Right lobe of liver (tissue), 4 donors: ENCODE results near the gene QSOX1.

ENCODE experiments used
- POLR2A ChIP-seq: fragments of 450-650 bp; IDR thresholded peaks from one replicate; pipeline ENCODE4 v1.6.1; 2017; ENCODE audit warnings: antibody characterized with exemption, mild to moderate bottlenecking
- TF ChIP-seq, protein P1 (sequence below), 4 donors: fragments of 200-600 bp in 3 of 4; fragments of 450-650 bp in 1 of 4; IDR thresholded peaks; one replicate each; pipeline versions ENCODE4 v1.5.1 to v1.8.0; 2016 to 2022; ENCODE audit warnings: antibody characterized with exemption in 4 of 4, mild to moderate bottlenecking in 2 of 4
- donor health status: DM: no; HTN: no; CAD: no.
- donor health status: DM: no; HTN: no; CAD: no.
- donor health status: DM: no; HTN: yes; CAD: no.

DNA sequence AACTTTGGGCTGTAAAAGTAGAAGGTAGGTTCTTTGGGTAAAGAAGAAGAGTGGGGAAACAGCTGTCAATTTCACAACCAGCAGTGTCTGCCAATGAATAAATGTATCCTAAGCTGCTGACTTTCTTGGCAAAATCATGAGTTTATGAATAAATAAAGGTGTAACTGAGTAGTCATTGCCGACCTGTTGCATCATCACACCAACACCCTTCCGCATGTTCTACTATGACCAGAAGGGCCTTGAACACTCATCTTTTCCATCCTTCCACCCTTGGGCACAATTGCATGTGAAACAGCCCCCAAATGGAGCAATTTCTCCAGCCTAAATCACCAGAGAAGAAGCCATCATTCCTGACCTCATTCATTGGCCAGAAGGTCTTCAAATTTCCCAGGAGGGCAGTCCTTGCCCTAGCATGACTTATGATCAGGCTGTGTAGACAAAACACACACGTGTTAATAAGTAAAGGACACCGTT lies 31.2 kb upstream of the QSOX1 start:
- TF ChIP-seq, protein P1, sequence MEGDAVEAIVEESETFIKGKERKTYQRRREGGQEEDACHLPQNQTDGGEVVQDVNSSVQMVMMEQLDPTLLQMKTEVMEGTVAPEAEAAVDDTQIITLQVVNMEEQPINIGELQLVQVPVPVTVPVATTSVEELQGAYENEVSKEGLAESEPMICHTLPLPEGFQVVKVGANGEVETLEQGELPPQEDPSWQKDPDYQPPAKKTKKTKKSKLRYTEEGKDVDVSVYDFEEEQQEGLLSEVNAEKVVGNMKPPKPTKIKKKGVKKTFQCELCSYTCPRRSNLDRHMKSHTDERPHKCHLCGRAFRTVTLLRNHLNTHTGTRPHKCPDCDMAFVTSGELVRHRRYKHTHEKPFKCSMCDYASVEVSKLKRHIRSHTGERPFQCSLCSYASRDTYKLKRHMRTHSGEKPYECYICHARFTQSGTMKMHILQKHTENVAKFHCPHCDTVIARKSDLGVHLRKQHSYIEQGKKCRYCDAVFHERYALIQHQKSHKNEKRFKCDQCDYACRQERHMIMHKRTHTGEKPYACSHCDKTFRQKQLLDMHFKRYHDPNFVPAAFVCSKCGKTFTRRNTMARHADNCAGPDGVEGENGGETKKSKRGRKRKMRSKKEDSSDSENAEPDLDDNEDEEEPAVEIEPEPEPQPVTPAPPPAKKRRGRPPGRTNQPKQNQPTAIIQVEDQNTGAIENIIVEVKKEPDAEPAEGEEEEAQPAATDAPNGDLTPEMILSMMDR (IDR thresholded peaks at IDR 0.05), result no peak
- no peak for TF ChIP-seq POLR2A
